Measurements from ENCODE around the gene BACE1.
"Not testable (repeated sequence)": the region's sequence is repeated elsewhere in the genome, so short reads cannot be mapped to it uniquely, and the experiment has no call there.

Gene BACE1

DNA sequence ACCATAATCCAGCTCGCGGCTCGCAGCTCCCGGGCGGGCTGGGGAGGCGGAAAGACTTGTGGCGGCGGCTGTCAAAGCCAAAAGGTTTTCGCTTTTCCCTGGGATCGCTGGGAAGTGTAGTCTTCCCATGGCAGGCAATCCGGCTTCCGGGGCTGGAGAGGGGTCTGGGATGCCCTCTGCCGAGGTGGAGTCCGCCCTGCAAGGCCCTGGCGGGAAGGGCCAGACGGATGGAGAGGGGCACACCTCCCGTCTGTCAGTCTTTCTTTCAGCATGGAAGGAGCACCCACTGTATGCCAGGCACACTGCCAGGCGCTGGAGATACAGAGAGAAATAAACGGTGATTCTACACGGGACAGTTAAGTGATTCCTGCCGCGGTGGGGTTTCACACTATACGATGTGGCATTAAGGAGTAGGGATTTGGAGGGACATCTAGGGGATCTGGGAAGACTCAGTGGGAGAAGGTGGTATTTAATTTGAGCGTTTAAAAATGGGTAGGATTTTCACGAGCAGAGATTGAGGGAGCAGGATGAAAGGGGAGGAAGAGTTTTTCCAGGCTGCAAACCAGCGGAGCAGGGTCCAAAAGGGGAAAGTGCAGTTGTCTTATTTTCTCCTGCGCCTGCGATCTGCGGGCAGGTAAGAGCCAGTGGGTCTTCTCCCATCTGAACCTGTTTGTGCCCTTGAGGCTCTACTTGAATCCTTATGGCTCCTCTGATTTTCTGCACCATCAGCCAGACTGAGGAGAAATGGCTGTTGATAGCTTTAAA lies at the start of gene BACE1:
Gene BACE1, minus strand, starts transcription at position 60 of the 765 bp plus-strand sequence. CDS start 461 bp downstream, outside the sequence.
- DNase-seq, result peak; percentile 17

DNA sequence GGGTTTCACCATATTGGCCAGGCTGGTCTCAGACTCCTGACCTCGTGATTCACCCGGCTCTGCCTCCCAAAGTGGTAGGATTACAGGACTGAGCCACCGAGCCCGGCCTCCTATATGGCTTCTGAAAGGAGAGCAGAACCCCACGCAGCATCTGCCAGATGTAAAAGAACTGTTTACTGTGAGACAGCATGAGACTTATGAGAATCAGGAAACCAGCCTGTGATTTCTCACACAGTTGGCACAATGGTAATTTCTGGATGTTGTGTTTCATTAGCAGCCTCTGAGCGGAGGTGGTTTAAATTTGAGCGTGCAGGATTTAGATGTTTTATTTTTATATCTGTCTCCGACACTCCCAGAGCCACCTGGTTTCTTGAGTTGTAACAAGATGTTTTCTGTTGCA lies 45.4 kb upstream of the BACE1 start:
- no peak for DNase-seq

GRCh38 chr11:117356126-117356890 lies 40.3 kb upstream of the BACE1 start:
- no peak for DNase-seq

DNA sequence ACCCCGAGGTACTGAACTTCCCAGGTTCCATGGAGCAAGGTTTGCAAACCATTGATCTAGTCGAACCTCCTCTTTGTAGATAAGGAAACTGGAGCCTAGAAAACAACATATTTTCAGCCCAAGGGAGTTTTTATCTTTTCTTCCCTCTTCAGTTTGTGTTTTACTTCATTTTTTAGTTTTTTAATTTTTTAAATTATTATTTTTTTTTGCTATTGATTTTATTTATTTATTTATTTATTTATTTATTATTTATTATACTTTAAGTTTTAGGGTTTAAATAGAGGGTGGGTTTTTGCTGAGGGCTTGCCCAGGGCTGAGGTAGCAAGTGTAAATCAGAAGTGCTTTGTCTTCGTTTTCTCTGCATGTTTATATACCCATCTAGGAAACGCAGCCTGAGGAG lies 38.5 kb upstream of the BACE1 start:
- no peak for DNase-seq

DNA sequence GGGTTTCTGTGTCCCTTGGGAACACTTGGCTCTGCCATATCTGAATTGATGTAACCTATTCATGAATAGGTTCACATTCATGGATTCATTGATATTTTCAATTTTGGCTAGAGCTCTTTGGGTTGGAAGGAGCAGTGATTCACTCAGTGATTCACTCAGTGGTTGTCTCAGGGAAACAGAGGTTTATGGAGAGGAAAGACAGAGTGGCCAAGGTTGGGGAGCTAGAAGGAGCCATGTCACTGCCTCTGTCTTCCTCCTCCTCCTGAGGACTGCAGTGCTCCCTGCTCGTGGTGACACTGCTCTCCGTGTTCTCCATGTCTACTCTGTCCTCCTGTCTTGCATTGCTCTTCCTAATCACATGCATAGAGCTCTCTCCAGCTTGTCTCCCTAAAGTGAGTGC lies 29.0 kb upstream of the BACE1 start:
- DNase-seq, result no peak

- DNase-seq, result no peak
Observed at GRCh38 chr11:117337076-117337475, 21.0 kb upstream of the BACE1 start.

GRCh38 chr11:117335399-117335798 lies 19.3 kb upstream of the BACE1 start:
- no peak for DNase-seq

GRCh38 chr11:117334896-117335295 lies 18.8 kb upstream of the BACE1 start:
- no peak for DNase-seq

DNA sequence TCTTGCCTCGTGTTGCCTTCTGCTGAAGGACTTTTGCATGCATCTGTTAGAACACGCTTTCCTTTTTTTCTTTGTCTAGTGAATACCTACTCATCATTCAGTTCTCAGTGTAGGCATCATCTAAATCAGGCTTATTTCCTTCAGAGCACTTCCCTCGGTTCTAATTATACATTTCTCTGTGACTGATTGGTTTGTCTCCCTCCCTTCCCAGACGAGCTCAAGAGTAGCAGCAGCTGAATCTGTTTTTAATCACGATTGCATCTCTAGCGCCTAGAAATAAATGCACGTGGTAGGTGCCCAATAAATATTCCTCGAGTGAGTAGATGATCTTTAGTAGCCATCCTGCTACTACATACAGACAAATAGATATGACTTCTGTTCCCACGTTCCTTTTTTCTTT lies 17.9 kb upstream of the BACE1 start:
- no peak for DNase-seq

DNA sequence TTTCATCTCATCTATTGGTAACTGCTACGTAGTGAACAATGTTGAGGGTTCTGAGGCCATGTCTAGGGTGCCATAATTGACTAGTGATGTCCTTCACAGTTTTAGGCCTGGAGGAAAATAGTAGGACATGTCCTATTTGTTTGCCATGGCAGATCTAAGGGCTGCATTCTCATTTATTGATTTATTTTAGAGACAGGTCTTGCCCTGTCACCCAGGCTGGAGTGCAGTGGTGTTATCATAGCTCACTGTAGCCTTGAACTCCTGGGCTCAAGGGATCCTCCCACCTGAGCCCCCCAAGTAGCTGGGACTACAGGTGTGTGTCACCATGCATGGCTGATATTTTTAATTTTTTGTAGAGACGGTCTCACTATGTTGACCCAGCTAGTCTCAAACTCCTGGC lies 16.8 kb upstream of the BACE1 start:
- no peak for DNase-seq

GRCh38 chr11:117328375-117329010 lies 12.4 kb upstream of the BACE1 start:
- no peak for DNase-seq

DNA sequence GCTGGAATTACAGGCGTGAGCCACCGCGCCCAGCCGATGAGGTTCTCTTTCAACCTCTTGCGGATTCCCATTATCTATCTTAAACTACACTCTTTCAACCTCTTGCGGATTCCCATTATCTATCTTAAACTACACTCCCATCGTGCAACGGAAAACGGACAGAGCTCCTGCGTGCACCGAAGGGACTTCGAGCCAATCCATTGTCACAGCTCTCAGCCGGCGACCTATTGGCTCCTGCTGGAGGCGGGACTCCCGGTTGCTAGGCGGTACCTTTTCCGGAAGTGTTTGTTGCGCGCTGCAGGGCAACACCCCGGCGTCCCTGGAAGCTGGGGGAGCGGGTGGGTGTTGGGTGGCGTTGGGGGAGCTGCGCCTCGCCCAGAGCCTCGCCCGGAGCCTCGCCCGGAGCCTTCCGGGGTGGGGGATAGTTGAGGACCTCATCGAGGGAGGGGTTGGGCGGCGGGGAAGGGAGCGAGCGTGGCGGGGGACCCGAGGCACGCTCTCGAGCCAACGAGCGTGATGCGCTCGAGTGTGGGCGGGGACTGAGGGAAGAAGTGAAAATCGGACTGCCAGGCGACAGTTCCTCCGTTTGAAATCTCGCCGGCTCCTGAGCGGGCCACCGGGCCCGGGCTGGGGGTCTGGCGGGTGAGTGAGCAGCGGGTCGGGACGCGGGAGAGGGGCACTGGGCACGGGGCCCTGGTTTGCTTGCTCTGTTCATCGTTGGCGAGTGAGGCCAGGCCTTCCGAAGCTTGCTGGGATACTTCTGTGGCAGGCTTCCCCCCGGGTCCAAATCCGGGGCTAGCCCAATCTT lies 11.7 kb upstream of the BACE1 start, which contains the start of gene CEP164:
Gene CEP164, plus strand, starts transcription at position 288 of the 808 bp plus-strand sequence. CDS start 10,733 bp downstream, outside the sequence.
- peak; percentile 94 for DNase-seq

DNA sequence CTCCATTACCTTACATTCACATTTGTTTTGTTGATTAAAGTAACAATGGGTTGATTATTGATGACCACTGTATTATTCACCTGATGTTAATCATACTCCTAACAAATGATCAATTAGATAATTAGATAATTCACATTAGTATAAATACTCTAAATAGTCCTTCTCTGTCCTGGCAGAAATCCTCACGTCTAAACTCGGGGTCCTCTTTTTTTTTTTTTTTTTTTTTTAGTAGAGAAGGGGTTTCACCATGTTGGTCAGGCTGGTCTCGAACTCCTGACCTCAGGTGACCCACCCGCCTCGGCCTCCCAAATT lies 11.2 kb upstream of the BACE1 start:
- not testable (repeated sequence) for DNase-seq

DNA sequence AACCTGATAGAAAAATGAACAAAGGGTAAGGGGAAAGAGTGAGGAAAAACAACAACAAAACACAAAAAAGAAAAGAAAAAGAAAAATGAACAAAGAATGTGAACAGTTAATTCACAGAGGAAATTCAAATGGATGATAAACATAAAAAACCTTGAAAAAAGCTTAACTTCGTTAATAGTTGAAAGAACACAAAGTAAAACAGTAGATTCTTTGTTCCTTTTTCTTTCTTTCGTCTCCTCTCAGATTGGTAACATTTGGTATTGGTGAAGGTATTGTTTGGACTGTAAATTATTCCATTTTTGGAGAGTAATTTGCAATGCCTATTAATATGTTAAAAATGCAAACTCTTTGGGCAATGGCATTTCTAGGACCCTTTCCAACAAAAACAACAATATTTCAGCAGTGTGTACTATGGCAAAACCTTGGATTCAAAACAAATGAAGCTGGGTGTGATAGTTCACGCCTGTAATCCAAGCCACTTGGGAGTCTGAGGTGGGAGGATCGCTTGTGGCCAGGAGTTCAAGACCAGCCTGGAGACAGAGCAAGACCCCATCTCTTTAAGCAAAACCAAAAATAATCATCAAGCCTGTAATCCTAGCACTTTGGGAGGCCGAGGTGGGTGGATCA lies 3.3 kb upstream of the BACE1 start:
- no peak for DNase-seq

DNA sequence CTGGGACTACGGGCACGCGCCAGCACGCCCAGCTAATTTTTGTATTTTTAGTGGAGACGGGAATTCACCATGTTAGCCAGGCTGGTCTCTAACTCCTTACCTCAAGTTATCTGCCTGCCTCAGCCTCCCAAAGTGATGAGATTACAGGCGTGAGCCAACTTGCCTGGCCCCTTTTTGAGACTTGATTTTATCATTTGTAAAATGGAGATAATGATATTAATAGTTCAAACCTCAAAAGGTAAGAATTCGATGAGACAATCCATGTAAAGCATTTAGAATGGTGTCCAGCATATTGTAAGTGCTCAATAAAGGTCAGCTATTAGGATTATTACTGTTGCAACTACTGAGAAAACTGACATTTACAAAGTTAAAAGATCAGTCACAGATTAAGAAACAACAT lies 2.7 kb upstream of the BACE1 start:
- DNase-seq, result no peak

- DNase-seq, result no peak
Observed at GRCh38 chr11:117315285-117316196, 515 bp downstream of the BACE1 start.

- no peak for DNase-seq
Observed at GRCh38 chr11:117314840-117315239, 1.2 kb downstream of the BACE1 start.

GRCh38 chr11:117313828-117314768 lies 2.0 kb downstream of the BACE1 start:
- no peak for DNase-seq

DNA sequence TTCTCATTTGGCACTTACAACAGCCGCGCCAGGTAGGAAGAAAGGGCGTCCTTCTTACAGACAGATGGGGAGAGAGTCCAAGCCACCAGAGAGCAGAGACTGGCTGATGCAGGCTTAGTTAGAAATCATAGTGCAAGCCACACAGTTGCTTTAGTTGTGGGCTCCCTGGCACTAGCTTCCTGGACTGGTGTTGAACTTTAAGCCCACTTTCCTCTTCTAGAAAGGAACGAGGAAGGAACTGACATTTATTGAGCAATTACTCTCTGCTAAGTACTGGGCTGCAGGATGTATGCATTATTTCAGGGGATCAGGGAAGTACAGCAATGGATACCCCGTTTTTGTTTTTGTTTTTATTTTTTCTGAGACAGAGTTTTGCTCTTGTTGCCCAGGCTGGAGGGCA lies 3.0 kb downstream of the BACE1 start:
- no peak for DNase-seq

DNA sequence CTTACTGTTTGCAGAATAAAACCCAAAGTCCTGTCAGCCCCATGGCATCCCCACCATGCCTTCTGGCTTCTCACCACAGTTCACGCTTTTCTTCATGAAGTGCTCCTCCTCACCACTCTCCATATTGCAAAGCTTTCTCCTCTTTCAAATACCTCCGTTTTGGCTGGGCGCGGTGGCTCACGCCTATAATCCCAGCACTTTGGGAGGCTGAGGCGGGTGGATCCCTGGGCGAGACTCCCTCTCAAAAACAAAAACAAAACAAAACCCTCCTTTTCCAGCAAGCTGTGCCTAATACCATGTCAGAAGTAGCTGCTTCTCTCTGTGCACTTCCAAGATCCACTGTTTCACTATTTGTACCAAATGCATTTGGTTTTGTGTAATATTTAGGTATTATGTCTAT lies 6.7 kb downstream of the BACE1 start:
- no peak for DNase-seq

All from NCI-H2081 treated with DMSO at 0.1 percent for 48 hours (cell line).